Lower leg skin (tissue), 3 donors: Measurements from ENCODE around the gene RNF5.

Source experiments
- POLR2A ChIP-seq, 2 donors: fragments of 450-650 bp; IDR thresholded peaks; one replicate each; pipeline ENCODE4 v1.6.1; 2016 to 2017; ENCODE audit warnings: antibody characterized with exemption in 2 of 2, mild to moderate bottlenecking in 1 of 2, moderate library complexity in 1 of 2
- TF ChIP-seq, protein P1 (sequence below), 3 donors: fragments of 450-650 bp; IDR thresholded peaks; one replicate each; pipeline ENCODE4 v1.5.1; 2016; ENCODE audit warnings: antibody characterized with exemption in 3 of 3, mild to moderate bottlenecking in 3 of 3, moderate library complexity in 2 of 3

- TF ChIP-seq, protein P1, sequence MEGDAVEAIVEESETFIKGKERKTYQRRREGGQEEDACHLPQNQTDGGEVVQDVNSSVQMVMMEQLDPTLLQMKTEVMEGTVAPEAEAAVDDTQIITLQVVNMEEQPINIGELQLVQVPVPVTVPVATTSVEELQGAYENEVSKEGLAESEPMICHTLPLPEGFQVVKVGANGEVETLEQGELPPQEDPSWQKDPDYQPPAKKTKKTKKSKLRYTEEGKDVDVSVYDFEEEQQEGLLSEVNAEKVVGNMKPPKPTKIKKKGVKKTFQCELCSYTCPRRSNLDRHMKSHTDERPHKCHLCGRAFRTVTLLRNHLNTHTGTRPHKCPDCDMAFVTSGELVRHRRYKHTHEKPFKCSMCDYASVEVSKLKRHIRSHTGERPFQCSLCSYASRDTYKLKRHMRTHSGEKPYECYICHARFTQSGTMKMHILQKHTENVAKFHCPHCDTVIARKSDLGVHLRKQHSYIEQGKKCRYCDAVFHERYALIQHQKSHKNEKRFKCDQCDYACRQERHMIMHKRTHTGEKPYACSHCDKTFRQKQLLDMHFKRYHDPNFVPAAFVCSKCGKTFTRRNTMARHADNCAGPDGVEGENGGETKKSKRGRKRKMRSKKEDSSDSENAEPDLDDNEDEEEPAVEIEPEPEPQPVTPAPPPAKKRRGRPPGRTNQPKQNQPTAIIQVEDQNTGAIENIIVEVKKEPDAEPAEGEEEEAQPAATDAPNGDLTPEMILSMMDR (IDR thresholded peaks at IDR 0.05), result no peak
- TF ChIP-seq POLR2A (IDR thresholded peaks at IDR 0.05), result no peak
Measured at GRCh38 chr6:32148289-32149091, 29.7 kb upstream of the RNF5 start.
